ENCODE data around the gene UQCR10.
A peak's percentile ranks its signal among the peaks of the same experiment; 100 is the strongest.

Gene UQCR10

DNA sequence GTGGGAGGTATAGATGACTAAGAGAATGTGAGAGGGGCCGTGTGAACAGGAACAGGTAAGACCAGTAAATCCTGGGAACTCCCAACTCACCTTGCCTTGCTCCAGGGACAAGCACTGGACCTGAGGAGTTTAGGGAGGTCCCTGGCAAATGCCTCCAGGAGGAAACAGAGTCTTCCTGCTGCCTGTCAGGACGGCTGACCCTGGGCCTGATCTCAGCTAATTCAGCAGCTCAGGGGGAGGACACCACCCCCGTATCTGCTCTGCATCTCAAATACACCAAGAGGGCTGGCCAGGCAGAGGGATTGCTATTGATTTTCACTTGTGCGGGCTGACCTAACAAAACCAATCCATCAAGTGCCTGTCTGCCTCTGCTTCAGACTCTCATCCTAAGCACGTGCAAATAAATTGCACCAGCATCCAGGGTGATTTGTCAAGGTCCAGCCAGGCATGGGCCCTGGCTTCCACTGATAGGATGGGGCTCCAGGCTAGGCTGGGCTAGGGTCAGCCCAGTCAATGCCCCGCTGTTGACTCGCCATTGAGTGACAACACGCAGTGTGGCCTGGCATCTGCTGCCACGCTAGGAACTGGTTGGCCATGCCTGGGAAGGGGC lies 20.3 kb downstream of the UQCR10 start:
- DNase-seq = no peak
- intact Hi-C loops (cut with DNase I) = no loop called here

DNA sequence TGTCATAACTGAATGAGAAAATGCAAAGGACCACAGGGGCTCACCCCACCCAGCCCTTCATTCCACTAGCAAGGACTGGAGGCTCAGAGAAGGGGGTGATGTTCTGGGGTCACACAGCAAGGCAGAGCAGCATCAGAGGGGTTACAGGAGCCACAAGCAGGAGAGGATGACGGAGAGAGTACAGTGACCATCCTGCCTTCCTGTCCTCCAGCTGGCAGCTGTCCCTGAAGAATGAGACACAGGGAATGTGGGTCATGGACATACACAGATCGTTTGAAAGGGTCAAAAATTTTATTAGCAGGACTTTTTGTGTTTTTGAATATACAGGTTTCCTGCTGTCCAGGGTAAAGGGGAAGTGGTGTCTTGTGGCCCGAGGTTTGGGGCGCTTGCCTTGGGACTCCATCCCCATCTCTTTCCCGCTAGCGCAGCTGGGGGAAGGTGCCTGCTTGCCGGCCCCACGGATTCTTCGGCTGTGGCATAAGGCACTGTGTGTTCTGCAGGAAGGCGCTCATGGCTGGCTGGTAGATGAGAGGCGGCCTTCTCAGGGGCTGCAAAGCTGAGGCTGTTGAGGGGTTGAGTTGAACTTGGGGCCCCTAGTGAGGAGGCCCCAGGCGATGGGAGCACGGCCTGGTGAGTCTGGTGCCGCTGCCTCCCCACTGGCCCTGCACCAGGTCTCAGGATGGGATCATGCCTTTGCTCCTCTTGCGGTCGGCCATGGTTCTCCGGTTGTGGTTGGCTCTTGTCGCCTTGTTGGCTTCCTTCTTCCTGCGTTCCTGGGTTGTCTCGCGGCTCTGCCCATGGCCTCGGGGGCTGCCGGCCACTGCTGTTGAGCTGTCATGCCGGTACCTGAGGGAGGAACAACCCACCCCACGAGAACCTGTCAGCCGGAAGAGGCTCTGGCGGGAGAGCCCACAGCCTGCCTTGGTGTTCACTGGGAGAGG lies 21.4 kb downstream of the UQCR10 start:
- intact Hi-C loops (cut with DNase I) = no loop called here

GRCh38 chr22:29790061-29790460 lies 22.9 kb downstream of the UQCR10 start:
- intact Hi-C loops (cut with DNase I) = no loop called here
- no peak for DNase-seq

More for the DNA sequence above, 21.4 kb downstream of the UQCR10 start:
- no peak for DNase-seq

GRCh38 chr22:29793396-29793795 lies 26.2 kb downstream of the UQCR10 start:
- intact Hi-C loops (cut with DNase I) = no loop called here

GRCh38 chr22:29795663-29796062 lies 28.5 kb downstream of the UQCR10 start:
- intact Hi-C loops (cut with DNase I) = no loop called here
- DNase-seq = no peak

More at GRCh38 chr22:29793396-29793795, 26.2 kb downstream of the UQCR10 start:
- DNase-seq = no peak

GRCh38 chr22:29797351-29797750 lies 30.2 kb downstream of the UQCR10 start:
- peak in 18 of 42 donors; percentile 20 to 67 (median 33) for DNase-seq
- intact Hi-C loops (cut with DNase I) = no loop called here

DNA sequence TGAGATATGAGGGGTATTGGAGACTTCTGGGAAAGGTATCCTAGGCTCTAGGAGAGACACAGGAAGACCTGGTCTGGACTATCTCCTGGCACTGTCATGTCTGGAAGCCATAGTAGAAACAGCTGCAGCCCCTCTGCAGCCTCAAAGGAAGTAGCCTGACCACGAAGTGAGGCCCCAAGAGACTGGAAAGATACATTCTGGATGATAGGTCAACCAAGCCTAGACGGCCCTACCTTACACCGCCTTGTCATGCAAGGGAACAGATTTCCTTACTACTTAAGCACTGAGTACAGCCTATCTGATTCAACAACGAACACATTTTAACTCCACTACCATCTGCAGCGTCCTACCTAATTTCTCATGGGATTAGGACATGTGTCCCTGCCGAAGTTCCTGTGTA lies 31.1 kb downstream of the UQCR10 start:
- no peak for DNase-seq
- intact Hi-C loops (cut with DNase I) = no loop called here

DNA sequence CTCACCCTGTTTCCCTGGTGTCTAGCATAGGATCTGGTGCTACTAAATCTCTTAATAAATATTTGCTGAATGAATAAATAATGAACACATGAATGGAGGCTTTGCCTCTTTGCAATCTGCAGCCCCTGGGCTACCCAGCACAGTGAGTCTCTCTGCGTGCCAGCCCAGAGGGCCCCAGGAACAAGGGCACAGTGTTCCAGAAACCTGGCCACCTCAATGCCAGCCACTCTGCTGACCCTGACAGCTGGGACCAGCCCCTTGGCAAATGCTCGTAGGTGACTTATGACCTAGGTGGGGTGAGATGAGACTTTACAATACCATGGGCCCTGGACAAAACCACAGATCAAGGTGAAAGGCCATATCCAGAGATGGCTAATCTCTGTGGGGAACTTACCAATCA lies 31.6 kb downstream of the UQCR10 start:
- intact Hi-C loops (cut with DNase I) = no loop called here
- DNase-seq = peak in 1 of 42 donors; percentile 19

DNA sequence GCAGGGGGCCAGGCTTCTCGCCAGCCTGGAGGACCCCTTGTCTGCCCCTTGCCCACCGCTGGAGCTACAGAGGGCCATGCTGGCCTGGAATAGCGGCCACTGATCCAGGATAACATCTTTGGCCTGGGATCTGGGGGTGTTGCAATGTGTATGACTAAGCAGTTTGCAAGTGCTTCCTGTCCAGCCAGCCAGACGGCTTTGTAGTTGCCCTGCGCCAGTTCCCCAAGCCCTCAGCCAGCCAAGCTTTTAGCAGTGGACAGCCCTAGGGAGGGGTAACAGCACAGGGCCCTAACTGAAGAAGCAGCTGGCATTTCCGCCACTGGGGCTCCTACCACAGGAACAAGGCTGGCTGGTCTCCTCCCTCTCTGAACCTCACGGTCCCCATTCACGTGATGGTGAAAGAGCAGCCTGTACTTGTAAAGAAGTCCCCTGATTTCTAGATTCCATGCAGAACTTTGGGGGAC lies 32.1 kb downstream of the UQCR10 start:
- intact Hi-C loops (cut with DNase I) = no loop called here
- DNase-seq = peak; percentile 39 to 93 (median 68)

DNA sequence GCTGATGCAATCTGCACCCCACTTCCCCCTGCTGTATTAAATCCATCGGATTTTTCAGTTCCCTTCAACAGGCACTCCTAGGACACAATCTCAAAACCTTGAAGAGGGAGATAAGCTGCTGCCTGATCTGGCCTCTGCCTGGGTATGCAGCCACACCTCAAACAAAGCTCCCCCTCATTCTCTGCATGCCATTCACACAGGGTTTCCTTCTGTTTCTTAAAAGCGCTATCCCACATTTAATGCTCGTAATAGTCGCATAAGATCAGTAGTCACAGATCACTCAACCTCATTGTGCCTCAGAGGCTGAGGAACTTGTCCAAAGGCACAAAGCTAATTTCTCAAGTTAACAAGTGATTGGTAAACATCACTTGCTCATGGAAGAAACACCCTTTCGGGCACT lies 34.0 kb downstream of the UQCR10 start:
- no peak for DNase-seq
- intact Hi-C loops (cut with DNase I) = no loop called here

- no peak for DNase-seq
- intact Hi-C loops (cut with DNase I) = no loop called here
These were observed 34.6 kb downstream of the UQCR10 start for GRCh38 chr22:29801796-29802195.

DNA sequence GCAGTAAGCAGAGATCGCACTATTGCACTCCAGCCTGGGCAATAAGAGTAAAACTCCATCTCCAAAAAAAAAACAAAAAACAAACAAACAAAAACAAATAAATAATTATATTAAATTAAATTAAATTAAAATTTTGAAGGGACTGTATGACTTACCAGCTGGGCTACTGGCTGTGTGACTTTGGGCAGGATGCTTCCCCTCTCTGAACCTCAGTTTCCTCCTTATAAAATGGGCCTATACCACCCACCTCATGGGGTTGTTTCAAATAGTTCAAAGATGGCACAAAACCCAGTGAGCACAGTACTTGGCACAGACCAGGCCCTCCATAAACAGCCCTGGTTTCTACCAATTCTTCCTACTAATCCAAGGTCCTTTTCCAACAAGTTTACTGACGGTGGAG lies 36.0 kb downstream of the UQCR10 start:
- intact Hi-C loops (cut with DNase I) = no loop called here
- no peak for DNase-seq

DNA sequence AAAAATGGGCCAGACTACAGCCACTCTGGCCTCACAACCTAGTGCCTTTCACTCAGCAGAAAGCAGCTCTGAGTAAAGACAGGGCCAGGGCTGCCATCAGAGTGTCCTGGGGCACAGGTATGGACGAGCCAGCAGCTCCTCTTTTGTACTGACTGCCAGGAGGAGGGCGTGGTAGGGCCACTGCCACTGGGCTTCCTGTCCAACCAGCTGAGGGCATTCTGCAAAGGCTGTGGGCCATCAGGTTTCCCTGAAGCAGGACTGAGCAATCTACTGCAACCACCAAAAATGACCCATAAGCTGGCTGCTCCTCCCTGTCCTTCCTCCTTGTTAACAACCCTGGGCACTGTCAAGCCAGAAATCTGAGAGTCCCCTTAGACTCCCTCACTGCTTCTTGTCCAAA lies 37.8 kb downstream of the UQCR10 start:
- no peak for DNase-seq
- intact Hi-C loops (cut with DNase I) = no loop called here

DNA sequence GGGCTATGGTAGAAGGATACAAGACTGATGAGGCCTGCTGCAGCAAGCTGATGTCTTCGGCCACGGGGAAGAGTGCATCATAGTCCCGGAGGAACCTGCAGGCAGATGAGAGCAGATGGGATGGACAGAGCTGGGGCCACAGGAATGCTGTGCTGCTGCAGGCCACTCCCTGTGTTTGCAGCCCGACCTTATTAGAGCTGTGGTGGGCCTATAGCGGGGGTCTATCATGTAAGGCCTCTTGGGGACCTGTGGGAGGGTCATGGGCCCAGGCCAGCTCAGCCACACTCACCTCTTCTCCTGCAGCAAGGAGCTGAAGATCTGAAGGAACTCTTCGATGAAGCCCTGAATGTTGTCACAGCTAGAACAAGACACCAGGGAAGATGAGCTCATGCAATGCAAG lies 39.0 kb downstream of the UQCR10 start:
- intact Hi-C loops (cut with DNase I) = no loop called here
- DNase-seq = no peak

GRCh38 chr22:29810216-29810615 lies 43.0 kb downstream of the UQCR10 start:
- no peak for DNase-seq

DNA sequence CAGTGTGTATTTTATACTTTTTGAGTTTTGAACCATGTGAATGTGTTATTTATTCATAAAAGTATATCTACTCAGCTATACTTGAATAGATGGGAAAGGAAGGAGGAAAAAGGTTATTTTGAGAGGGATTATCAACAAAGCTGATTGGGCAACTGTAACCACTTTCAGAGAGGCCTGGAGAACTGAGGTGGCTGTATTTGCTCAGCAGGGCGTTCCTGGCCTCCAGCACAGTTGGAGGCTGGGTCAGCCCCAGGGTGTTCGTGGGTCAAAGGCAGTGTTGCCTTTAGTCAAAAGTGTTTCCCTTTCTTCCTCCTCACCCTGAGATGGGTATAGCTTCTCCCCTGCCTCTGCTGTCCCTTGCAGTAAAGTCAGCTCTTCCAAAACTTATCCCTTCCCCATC lies 44.2 kb downstream of the UQCR10 start:
- DNase-seq = no peak
- intact Hi-C loops (cut with DNase I) = no loop called here

More at GRCh38 chr22:29810216-29810615, 43.0 kb downstream of the UQCR10 start:
- intact Hi-C loops (cut with DNase I) = no loop called here

DNA sequence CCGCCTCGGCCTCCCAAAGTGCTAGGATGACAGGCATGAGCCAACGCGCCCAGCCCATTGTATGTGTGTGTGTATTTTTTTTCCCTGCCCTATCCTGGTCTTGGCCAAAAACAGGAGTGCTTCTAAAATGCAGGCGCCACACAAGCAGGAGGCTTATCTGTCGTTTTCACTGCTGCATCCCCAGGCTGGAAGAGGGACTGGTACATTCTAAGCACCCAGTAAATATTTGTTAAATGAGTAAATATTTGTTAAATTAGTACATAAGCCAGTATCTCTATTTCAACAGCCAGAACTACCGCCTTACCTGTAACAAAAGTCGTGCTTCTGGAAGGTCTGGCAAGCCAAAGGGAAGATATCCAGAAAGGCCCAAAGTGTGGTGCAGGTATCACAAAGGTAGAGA lies 46.0 kb downstream of the UQCR10 start:
- no peak for DNase-seq
- intact Hi-C loops (cut with DNase I) = no loop called here

- intact Hi-C loops (cut with DNase I) = no loop called here
- DNase-seq = no peak
These were observed 46.4 kb downstream of the UQCR10 start for GRCh38 chr22:29813563-29813962.

DNA sequence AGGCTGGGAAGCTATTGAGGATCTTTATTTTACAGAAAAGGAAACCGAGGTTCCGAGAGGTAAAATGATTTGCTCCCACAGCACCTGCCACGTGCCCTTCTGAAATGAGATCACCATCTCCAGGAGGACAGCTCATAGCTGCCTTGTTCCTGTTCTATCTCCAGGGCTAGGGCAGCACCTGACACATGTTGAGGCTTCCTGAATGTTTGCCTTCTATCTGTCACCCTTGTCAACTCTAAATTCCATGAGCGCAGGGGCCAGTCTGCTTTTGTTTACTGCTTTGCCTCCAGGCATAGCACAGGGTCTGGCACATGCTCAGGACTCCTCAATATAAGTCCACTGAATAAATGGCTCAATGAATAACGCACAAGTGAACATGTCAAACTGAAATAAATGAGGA lies 46.8 kb downstream of the UQCR10 start:
- intact Hi-C loops (cut with DNase I) = no loop called here
- no peak for DNase-seq

DNA sequence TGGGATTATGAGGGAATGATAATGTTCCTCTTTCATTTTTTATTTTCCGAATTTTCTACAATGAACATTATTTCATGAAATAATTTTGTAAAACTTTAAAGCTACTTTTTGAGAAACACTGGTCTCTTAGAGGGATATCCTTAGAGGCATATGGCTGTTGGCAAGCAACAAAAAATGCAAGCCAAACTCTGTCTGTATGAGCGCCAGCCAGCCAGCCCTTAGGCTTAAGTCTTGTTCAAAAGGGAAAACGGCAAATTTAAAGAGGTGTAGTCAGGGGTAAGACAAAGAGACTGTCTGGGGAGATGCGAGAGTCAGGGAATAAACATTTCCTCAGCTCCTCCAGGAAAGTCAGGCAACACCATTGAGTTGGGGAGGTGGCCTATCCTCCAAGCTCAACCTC lies 48.4 kb downstream of the UQCR10 start:
- no peak for DNase-seq
- intact Hi-C loops (cut with DNase I) = no loop called here

DNA sequence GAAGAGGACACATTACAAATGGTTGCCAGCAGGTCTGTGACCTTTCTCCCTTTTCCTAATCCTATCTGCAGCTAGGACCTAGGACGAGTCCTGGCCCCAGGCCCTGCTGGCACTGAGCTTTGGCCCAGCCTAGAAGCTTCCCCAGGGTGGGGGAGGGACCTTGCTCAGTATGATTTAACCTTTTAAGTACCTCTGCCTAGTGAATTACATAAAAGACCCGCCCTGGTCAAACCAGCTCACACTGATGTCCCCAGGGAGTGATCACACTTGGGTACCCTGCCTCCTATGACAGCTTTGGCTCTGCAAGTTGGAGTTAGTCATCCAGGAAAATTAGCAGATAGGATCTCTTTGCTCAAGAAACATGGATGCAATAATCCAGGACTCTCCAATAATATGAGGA lies 49.0 kb downstream of the UQCR10 start:
- intact Hi-C loops (cut with DNase I) = no loop called here

More for the DNA sequence above, 49.0 kb downstream of the UQCR10 start:
- DNase-seq = peak in 1 of 42 donors; percentile 13

All from head of caudate nucleus (tissue), 42 donors.